Measurements from ENCODE around the gene LCP2. TPM values are rescaled to one million over a fixed set of nuclear protein-coding genes. Genes with fewer than 3 reads are reported as not detected.

LCP2 gene
- total RNA-seq, 4 donors from 2014 or later: 27.5 to 53.8 (median 47.3) TPM

DNA sequence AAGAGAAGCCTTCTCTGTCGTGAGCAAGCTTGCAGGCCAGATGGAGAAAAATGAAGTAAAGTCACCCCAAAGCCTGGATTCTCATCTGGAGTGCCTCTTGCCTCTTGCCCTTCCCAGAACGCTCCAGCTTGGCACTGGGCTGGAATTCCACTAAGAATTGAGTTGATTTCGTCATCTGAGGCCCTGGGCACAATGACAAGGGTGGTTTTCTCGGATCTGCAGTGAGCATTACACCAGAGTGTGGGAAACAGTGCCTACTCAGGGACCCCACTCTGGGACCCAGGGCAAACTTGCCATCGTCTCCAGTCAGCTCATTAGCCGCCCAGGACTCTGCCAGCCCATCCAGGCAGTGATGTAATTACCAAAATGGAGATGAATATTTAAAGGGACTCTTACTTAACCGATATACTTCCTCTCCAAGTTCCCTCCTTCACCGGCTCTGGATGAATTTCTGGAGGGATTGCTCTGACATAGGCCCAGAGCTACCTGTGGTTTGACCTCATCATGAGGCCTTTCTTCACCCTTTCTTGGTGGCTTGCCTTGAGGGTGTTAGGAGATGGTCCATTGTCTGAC is 44.7 kb upstream of the LCP2 start:
- no peaks in the 10 kb centered on the region for H3K36me3 ChIP-seq
- H3K4me1 ChIP-seq: no peaks in the 10 kb centered on the region
- H3K27ac ChIP-seq: no peak overlapping the region
- TF ChIP-seq, protein P1, sequence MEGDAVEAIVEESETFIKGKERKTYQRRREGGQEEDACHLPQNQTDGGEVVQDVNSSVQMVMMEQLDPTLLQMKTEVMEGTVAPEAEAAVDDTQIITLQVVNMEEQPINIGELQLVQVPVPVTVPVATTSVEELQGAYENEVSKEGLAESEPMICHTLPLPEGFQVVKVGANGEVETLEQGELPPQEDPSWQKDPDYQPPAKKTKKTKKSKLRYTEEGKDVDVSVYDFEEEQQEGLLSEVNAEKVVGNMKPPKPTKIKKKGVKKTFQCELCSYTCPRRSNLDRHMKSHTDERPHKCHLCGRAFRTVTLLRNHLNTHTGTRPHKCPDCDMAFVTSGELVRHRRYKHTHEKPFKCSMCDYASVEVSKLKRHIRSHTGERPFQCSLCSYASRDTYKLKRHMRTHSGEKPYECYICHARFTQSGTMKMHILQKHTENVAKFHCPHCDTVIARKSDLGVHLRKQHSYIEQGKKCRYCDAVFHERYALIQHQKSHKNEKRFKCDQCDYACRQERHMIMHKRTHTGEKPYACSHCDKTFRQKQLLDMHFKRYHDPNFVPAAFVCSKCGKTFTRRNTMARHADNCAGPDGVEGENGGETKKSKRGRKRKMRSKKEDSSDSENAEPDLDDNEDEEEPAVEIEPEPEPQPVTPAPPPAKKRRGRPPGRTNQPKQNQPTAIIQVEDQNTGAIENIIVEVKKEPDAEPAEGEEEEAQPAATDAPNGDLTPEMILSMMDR (IDR thresholded peaks at IDR 0.05): no peak
- TF ChIP-seq EP300 (IDR thresholded peaks at IDR 0.05): no peak
- no peak for TF ChIP-seq POLR2A (IDR thresholded peaks at IDR 0.05)
- 67 to 71% methylated on average over 8 of the region's 8 CpGs for WGBS, 2 donors
- no peaks in the 10 kb centered on the region for H3K9me3 ChIP-seq
- no peak for DNase-seq (ENCODE audit: low spot score in 2 of 2)
- no peak overlapping the region for H3K4me3 ChIP-seq
- no peaks in the 10 kb centered on the region for H3K27me3 ChIP-seq

DNA sequence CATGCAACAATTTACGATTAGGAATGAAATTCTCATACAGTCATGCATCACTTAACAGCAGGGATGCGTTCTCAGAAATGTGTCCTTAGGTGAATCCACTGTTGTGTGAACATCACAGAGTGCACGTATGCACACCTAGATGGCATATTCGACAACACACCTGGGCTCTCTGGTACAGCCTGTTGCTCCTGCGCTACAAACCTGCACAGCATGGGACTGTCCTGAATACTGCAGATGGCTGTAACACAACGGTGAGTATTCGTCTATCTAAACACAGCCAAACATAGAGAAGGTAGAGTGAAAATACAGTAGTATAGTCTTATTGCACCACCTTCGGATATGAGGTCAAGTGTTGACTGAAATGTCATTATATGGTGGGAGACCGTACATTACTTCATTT is 44.0 kb upstream of the LCP2 start:
- Histone ChIP-seq H3K27me3 (no peaks in the 10 kb centered on the region), H3K27ac (no peak overlapping the region), H3K36me3 (no peaks in the 10 kb centered on the region), H3K4me3 (no peak overlapping the region), H3K4me1 (peaks cover 0 to 5% (median 0%) of the 10 kb centered on the region in 4 donors), H3K9me3 (no peaks in the 10 kb centered on the region)
- 95 to 98% methylated on average over 9 of the region's 9 CpGs for WGBS, 2 donors
- TF ChIP-seq, protein P1 (IDR thresholded peaks at IDR 0.05): no peak
- TF ChIP-seq POLR2A (IDR thresholded peaks at IDR 0.05): no peak
- no peak for TF ChIP-seq EP300 (IDR thresholded peaks at IDR 0.05)
- no peak for DNase-seq (ENCODE audit: low spot score in 2 of 2)

DNA sequence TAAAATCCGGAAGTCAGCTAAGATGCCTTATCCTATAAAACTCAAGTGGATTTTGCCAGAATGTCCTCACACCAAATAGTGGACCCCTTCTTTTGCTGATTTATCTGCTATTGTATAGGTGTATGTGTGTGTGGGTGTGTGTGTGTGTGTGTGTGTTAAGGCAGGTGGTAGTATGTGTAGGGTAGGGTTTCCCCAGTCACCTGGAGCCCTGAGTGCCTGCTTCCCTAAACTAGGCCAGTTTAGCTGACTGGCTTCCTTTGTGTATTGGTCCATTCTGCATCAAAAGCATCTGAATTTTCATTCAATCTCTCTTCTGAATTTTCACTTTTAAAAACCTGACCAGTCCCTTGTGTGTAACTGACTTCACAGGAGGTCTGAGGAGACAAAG is 42.2 kb upstream of the LCP2 start:
- Histone ChIP-seq H3K4me3 (no peak overlapping the region), H3K27ac (no peak overlapping the region), H3K9me3 (no peaks in the 10 kb centered on the region), H3K27me3 (no peaks in the 10 kb centered on the region), H3K4me1 (peaks cover 0 to 8% (median 0%) of the 10 kb centered on the region in 4 donors), H3K36me3 (no peaks in the 10 kb centered on the region)
- WGBS, 2 donors: 86 to 93% methylated on average over 1 of the region's 1 CpG
- DNase-seq (ENCODE audit: low spot score in 2 of 2): no peak
- TF ChIP-seq, protein P1 (IDR thresholded peaks at IDR 0.05): no peak
- no peak for TF ChIP-seq POLR2A (IDR thresholded peaks at IDR 0.05)
- TF ChIP-seq EP300 (IDR thresholded peaks at IDR 0.05): no peak

DNA sequence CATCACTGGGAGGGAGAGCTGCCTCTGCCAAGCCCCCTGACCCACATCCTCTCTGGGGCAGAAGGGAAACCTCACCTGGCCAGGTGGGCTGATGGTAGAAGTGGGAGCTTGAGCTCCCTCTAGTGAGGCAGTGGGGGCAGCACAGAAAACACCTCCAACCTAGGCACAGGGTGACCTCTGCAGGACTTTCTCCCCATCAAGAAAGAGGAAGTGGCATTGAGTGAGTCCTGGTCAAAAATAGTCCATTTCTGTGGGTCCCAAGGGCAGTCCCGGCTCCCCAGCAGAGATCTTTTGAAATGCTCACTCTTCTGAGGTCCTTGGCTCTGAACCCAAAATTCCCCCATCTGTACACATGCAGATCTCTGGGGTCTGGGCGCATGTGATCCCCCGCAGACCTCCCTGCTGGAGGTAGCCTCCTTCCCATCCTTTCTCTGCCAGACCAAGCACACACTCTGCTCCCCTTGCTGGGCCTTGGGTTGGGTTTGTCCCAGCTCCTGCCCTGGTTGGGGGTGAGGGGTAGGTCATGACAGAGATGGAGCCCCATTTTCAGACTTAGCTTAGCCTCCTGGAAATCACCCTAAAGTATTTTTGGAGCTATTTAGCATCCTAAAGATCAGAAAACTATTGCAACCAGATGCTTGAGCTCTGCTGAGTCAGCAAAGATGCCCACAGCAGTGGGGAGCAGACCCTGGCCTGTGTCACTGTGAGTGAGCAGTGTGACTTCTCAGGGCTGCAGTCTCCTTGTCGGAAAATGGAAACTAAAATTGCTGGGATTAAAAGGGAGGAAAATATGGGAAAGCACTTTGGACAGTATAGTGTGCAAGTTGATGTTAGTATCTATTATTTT is 41.6 kb upstream of the LCP2 start:
- H3K36me3 ChIP-seq: no peaks in the 10 kb centered on the region
- TF ChIP-seq, protein P1 (IDR thresholded peaks at IDR 0.05): peak; percentile 16 to 60 (median 37)
- TF ChIP-seq POLR2A (IDR thresholded peaks at IDR 0.05): no peak
- 85 to 88% methylated on average over 4 of the region's 4 CpGs for WGBS, 2 donors
- H3K4me1 ChIP-seq: peaks cover 0 to 12% (median 0%) of the 10 kb centered on the region in 4 donors
- H3K27ac ChIP-seq: no peak overlapping the region
- no peak for DNase-seq (ENCODE audit: low spot score in 2 of 2)
- H3K4me3 ChIP-seq: no peak overlapping the region
- H3K9me3 ChIP-seq: no peaks in the 10 kb centered on the region
- H3K27me3 ChIP-seq: no peaks in the 10 kb centered on the region

DNA sequence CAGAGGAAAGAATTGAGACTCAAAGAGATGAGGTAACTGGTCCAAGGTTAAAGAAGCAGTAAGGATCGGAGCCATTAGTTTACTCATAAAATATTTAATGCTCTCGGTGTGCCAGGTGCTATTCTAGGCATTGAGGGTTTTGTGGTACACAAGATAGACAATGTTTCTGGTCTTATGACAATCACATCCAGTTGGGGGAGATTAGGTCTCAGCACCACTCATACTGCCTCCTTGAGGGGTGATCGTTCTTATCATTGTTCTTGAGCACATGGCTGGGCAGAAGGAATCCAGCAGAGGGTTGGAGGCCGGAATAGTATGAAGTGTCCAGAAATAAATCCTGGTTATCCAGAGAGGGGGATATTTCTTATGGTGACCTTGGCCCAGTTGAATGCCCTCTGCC is 40.7 kb upstream of the LCP2 start:
- no peak for TF ChIP-seq POLR2A (IDR thresholded peaks at IDR 0.05)
- no peak for TF ChIP-seq EP300 (IDR thresholded peaks at IDR 0.05)
- TF ChIP-seq, protein P1 (IDR thresholded peaks at IDR 0.05): no peak
- no peaks in the 10 kb centered on the region for H3K36me3 ChIP-seq
- WGBS, 2 donors: 80 to 93% methylated on average over 4 of the region's 4 CpGs
- no peak overlapping the region for H3K27ac ChIP-seq
- no peak overlapping the region for H3K4me3 ChIP-seq
- no peaks in the 10 kb centered on the region for H3K27me3 ChIP-seq
- H3K9me3 ChIP-seq: no peaks in the 10 kb centered on the region
- no peak for DNase-seq (ENCODE audit: low spot score in 2 of 2)
- peaks cover 0 to 17% (median 3%) of the 10 kb centered on the region in 4 donors for H3K4me1 ChIP-seq

All from tibial nerve (tissue), 4 donors.